Stimulated activated memory B cell treated with anti-CD40 and anti-IgM and Interleukin-4, amounts not matched to agents 10 μg/mL and 1 μg/mL and 100 μg/mL, for 72 hours (primary cell): ENCODE results near the gene SPAG6.

ENCODE experiments used
- ATAC-seq: fragments of 150-1000 bp; cut with Tn5 transposase; 2 replicates; pipeline ENCODE4 v1.10.0; 2021
- H3K27ac Mint-ChIP-seq: one replicate; pipeline ENCODE4 v1.8.0; 2022; ENCODE audit warnings: mild to moderate bottlenecking, mixed read lengths
- H3K27me3 Mint-ChIP-seq: one replicate; pipeline ENCODE4 v1.8.0; 2022; ENCODE audit warnings: mixed read lengths
- H3K36me3 Mint-ChIP-seq: one replicate; pipeline ENCODE4 v1.8.0; 2022; ENCODE audit warnings: mixed read lengths
- H3K4me1 Mint-ChIP-seq: one replicate; pipeline ENCODE4 v1.8.0; 2022; ENCODE audit warnings: mixed read lengths
- H3K4me3 Mint-ChIP-seq: one replicate; pipeline ENCODE4 v1.8.0; 2022; ENCODE audit warnings: mild to moderate bottlenecking, moderate library complexity, mixed read lengths
- H3K9me3 Mint-ChIP-seq: one replicate; pipeline ENCODE4 v1.8.0; 2022; ENCODE audit warnings: mixed read lengths

Gene SPAG6

GRCh38 chr10:22460531-22461403 is 115.5 kb downstream of the SPAG6 start:
- Mint-ChIP-seq H3K27me3 (no peaks in the 10 kb centered on the region), H3K4me1 (peaks cover 23% of the 10 kb centered on the region), H3K27ac (no peak overlapping the region), H3K36me3 (no peaks in the 10 kb centered on the region), H3K9me3 (no peaks in the 10 kb centered on the region), H3K4me3 (no peak overlapping the region)
- ATAC-seq = no peak

DNA sequence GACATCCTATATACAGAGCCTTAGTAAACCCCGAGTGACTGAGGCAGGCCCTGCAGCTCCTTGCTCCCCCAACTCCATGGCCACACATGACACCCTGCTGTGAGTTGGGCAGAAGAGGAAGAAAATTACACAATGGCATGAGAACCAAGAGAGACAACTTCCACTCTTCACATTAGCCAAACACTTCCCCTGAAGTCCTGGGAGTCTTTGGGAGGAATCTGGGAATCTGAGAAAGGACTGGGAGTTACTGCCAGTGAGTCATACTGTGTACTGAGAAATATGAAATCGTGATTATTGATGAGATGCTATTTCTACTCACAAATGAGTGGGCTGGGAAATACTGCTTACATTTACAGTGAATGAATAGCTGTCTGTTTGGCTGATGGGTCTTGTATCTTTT is 116.6 kb downstream of the SPAG6 start:
- no peak overlapping the region for H3K27ac Mint-ChIP-seq
- no peaks in the 10 kb centered on the region for H3K36me3 Mint-ChIP-seq

DNA sequence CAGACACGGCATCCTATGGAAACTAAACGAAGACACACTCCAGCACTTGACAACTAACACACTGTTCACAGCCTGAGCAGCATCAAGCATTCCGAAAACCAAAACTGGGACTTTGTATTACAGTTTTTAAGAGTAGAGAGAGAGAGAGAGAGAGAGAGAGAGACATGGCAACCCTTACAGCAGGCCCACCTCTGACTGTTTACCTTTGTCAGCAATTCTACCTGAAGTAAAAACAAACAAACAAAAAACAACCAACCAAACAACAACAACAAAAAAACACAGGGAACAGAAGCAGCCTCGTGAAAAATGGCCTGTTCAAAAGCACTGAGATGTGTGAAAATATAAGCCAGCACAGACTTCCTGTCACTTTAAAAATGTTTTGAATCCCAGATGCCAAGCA is 118.0 kb downstream of the SPAG6 start:
- no peak for ATAC-seq
- Mint-ChIP-seq H3K36me3 (no peaks in the 10 kb centered on the region), H3K27ac (no peak overlapping the region), H3K4me3 (no peak overlapping the region), H3K27me3 (no peaks in the 10 kb centered on the region), H3K9me3 (no peaks in the 10 kb centered on the region), H3K4me1 (peaks cover 16% of the 10 kb centered on the region)

More for the DNA sequence above, 116.6 kb downstream of the SPAG6 start:
- Mint-ChIP-seq H3K9me3 (no peaks in the 10 kb centered on the region), H3K27me3 (no peaks in the 10 kb centered on the region), H3K4me1 (peaks cover 17% of the 10 kb centered on the region), H3K4me3 (no peak overlapping the region)
- ATAC-seq = no peak

DNA sequence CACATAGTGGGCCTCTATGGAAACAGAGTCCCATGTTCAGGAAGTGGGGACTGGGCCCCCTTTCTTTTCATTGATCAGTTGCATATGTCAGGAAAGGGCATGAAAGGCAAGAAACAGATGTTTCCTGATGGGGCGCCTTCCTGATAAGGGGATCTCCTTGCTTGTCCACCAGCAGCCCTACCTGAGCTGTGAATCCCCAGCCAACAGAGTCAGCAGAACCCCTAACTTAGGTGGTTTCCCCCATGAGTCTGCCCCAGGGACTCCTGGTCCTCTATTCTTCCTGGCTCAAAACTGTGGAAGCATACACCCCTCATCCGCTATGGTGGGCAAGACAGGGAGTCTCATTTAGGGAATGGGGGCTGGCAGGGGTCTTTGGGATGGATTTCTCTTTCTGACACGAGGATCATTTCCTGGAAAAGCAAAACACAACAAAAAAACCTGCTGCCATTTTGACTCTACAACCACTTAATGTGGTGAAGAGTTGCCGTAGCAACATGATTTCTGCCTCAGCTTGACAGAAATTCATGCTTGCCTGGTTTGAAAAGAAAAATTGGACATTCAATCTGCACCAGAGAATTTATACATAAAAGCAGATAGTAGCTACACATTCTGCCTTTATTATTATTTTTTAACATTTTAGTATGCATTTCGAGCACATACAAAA is 119.8 kb downstream of the SPAG6 start:
- Mint-ChIP-seq H3K4me1 (peaks cover 7% of the 10 kb centered on the region), H3K36me3 (no peaks in the 10 kb centered on the region), H3K27ac (no peak overlapping the region), H3K27me3 (no peaks in the 10 kb centered on the region), H3K9me3 (no peaks in the 10 kb centered on the region), H3K4me3 (no peak overlapping the region)
- no peak for ATAC-seq

DNA sequence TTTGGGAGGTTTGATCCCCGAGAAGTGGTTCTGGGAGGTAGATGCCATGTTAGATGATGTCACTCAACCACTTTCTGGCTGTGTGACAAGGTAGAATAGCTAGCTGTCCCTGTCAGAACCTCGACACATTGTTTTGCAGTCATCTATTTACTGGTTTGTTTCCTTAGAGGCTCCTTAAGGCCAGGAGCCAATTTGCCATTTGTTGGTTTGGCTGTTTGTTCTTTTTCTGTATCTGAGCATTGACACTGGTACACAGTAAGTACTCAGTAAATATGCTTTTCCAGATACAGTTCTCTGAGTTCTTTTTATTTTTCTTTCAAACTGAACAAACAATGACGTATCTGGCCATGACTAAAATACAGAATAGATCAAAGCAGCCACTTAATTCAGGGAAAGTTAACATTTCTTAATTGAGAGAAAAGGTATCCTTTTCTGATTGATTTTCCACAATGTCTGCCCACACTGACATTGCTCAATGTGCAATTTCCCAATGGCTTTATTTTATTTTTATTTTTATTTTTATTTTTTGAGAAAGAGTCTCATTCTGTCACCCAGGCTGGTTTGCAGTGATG is 121.6 kb downstream of the SPAG6 start:
- peaks cover 4% of the 10 kb centered on the region for H3K27me3 Mint-ChIP-seq
- no peaks in the 10 kb centered on the region for H3K9me3 Mint-ChIP-seq
- H3K4me1 Mint-ChIP-seq = peaks cover 7% of the 10 kb centered on the region
- ATAC-seq = no peak
- H3K36me3 Mint-ChIP-seq = no peaks in the 10 kb centered on the region
- H3K27ac Mint-ChIP-seq = no peak overlapping the region
- no peak overlapping the region for H3K4me3 Mint-ChIP-seq
